ENCODE data around the gene MED22.

DNA sequence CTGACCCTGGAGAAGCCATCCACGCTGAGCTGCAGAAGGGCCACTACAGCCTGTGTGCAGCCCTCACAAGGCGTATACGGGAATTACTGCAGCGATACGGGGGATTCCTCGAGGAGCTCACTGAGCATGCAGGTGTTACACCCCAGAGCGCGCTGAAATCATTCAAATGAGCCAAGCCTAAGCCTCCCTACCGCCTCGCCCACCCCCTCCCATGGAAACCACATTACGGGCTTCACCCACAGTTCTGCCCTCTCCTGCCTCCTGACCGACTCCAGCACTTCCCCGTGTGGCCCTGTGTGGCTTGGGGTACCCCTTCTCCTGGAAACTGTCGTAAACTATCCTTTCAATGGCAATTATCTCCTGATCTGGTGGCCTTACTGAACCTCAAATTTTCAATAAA, 25.2 kb downstream of the MED22 start:
- no peak for TF ChIP-seq POLR2AphosphoS5 (IDR thresholded peaks at IDR 0.05; ENCODE audit: low read depth, low read length)
- no peak for TF ChIP-seq TAF1 (IDR thresholded peaks at IDR 0.05; ENCODE audit: low read depth, low read length)

Data from GM12891 (cell line).